Measurements from ENCODE around the gene PARD3. TPM values are rescaled to one million over a fixed set of nuclear protein-coding genes. Genes with fewer than 3 reads are reported as not detected.

Gene PARD3
- total RNA-seq, 1 experiment from 2014 or later: 154 TPM

GRCh38 chr10:34728361-34728760 lies 86.7 kb downstream of the PARD3 start:
- peaks cover 90% of the 10 kb centered on the region for H3K79me2 ChIP-seq (ENCODE audit: low read length)
- CTCF ChIA-PET: no interaction called here
- H3K9ac ChIP-seq (ENCODE audit: low read length): no peak overlapping the region
- H3K9me3 ChIP-seq (ENCODE audit: low read length): no peaks in the 10 kb centered on the region
- peaks cover 54% of the 10 kb centered on the region for H3K4me1 ChIP-seq (ENCODE audit: insufficient read depth, low read length)
- H3K4me3 ChIP-seq (ENCODE audit: low read length): no peak overlapping the region
- no peak overlapping the region for H3K27ac ChIP-seq (ENCODE audit: low read length)
- BruUV-seq (replicated peaks): no TSS peak
- H2AFZ ChIP-seq (ENCODE audit: low read length): no peak overlapping the region
- no peaks in the 10 kb centered on the region for H3K9me2 ChIP-seq (replicated peaks; ENCODE audit: low read length)
- no peaks in the 10 kb centered on the region for H3K27me3 ChIP-seq (ENCODE audit: low read length)
- peaks cover 43% of the 10 kb centered on the region for H4K20me1 ChIP-seq (ENCODE audit: low read length)
- DNase-seq (no peak), ATAC-seq (no peak)
- H3K4me2 ChIP-seq (ENCODE audit: low read length): no peak overlapping the region
- H3K36me3 ChIP-seq (ENCODE audit: low read depth, low read length): no peaks in the 10 kb centered on the region
- TF ChIP-seq EZH2phosphoT487 (IDR thresholded peaks at IDR 0.05; ENCODE audit: borderline replicate concordance, low read length) (no peak), CTCF (conservative IDR thresholded peaks at IDR 0.05; ENCODE audit: low read depth, low read length) (no peak), EZH2 (IDR thresholded peaks at IDR 0.05; ENCODE audit: low read length, unreplicated experiment) (no peak)
- intact Hi-C loops (cut with micrococcal nuclease): no loop called here
- peaks cover 19% of the 10 kb centered on the region for H3F3A ChIP-seq (ENCODE audit: low read length, unreplicated experiment)
- POLR2A ChIA-PET (ENCODE audit: unreplicated experiment): no interaction called here

GRCh38 chr10:34727595-34728033 lies 87.5 kb downstream of the PARD3 start:
- Histone ChIP-seq H4K20me1 (ENCODE audit: low read length) (peaks cover 40% of the 10 kb centered on the region), H3K9me2 (replicated peaks; ENCODE audit: low read length) (no peaks in the 10 kb centered on the region), H3K9ac (ENCODE audit: low read length) (no peak overlapping the region), H3K4me1 (ENCODE audit: insufficient read depth, low read length) (peaks cover 48% of the 10 kb centered on the region), H3K4me3 (ENCODE audit: low read length) (no peak overlapping the region), H3K27ac (ENCODE audit: low read length) (no peak overlapping the region), H3K79me2 (ENCODE audit: low read length) (peaks cover 90% of the 10 kb centered on the region), H3K4me2 (ENCODE audit: low read length) (no peak overlapping the region), H3F3A (ENCODE audit: low read length, unreplicated experiment) (peaks cover 17% of the 10 kb centered on the region), H3K27me3 (ENCODE audit: low read length) (no peaks in the 10 kb centered on the region), H2AFZ (ENCODE audit: low read length) (no peak overlapping the region), H3K9me3 (ENCODE audit: low read length) (no peaks in the 10 kb centered on the region), H3K36me3 (ENCODE audit: low read depth, low read length) (no peaks in the 10 kb centered on the region)
- DNase-seq: no peak
- no peak for ATAC-seq
- intact Hi-C loops (cut with micrococcal nuclease): no loop called here
- no TSS peak for BruUV-seq (replicated peaks)
- ChIA-PET POLR2A (ENCODE audit: unreplicated experiment) (no interaction called here), CTCF (no interaction called here)
- no peak for TF ChIP-seq EZH2 (IDR thresholded peaks at IDR 0.05; ENCODE audit: low read length, unreplicated experiment)
- no peak for TF ChIP-seq EZH2phosphoT487 (IDR thresholded peaks at IDR 0.05; ENCODE audit: borderline replicate concordance, low read length)
- no peak for TF ChIP-seq CTCF (conservative IDR thresholded peaks at IDR 0.05; ENCODE audit: low read depth, low read length)

GRCh38 chr10:34726862-34727261 lies 88.2 kb downstream of the PARD3 start:
- DNase-seq: no peak
- ChIA-PET CTCF (interaction anchor here (0.6 kb wide), 2 partner anchors 52 to 234 kb away, joined by 6 to 7 read pairs; no protein-coding TSS in a partner anchor), POLR2A (ENCODE audit: unreplicated experiment) (interaction anchor here (0.6 kb wide), 1 partner anchor 1545 kb away, joined by 3 read pairs; no protein-coding TSS in a partner anchor)
- peaks cover 34% of the 10 kb centered on the region for H4K20me1 ChIP-seq (ENCODE audit: low read length)
- H3K9ac ChIP-seq (ENCODE audit: low read length): no peak overlapping the region
- H2AFZ ChIP-seq (ENCODE audit: low read length): no peak overlapping the region
- H3K36me3 ChIP-seq (ENCODE audit: low read depth, low read length): no peaks in the 10 kb centered on the region
- intact Hi-C loops (cut with micrococcal nuclease): no loop called here
- H3K79me2 ChIP-seq (ENCODE audit: low read length): peaks cover 92% of the 10 kb centered on the region
- H3F3A ChIP-seq (ENCODE audit: low read length, unreplicated experiment): peaks cover 10% of the 10 kb centered on the region
- H3K4me2 ChIP-seq (ENCODE audit: low read length): no peak overlapping the region
- BruUV-seq (replicated peaks): no TSS peak
- ATAC-seq: no peak
- no peaks in the 10 kb centered on the region for H3K9me2 ChIP-seq (replicated peaks; ENCODE audit: low read length)
- H3K4me3 ChIP-seq (ENCODE audit: low read length): no peak overlapping the region
- H3K27ac ChIP-seq (ENCODE audit: low read length): no peak overlapping the region
- H3K9me3 ChIP-seq (ENCODE audit: low read length): no peaks in the 10 kb centered on the region
- TF ChIP-seq EZH2 (IDR thresholded peaks at IDR 0.05; ENCODE audit: low read length, unreplicated experiment) (no peak), CTCF (conservative IDR thresholded peaks at IDR 0.05; ENCODE audit: low read depth, low read length) (no peak), EZH2phosphoT487 (IDR thresholded peaks at IDR 0.05; ENCODE audit: borderline replicate concordance, low read length) (no peak)
- no peaks in the 10 kb centered on the region for H3K27me3 ChIP-seq (ENCODE audit: low read length)
- H3K4me1 ChIP-seq (ENCODE audit: insufficient read depth, low read length): peaks cover 41% of the 10 kb centered on the region
